Cardiac muscle cell (in vitro differentiated cells and primary cell): ENCODE measurements around the gene EHD4. TPM values are rescaled to one million over a fixed set of nuclear protein-coding genes. Genes with fewer than 3 reads are reported as not detected.

Experiments used
- DNase-seq, 2 donors: peaks; one replicate each; pipeline versions ENCODE4 v3.0.0 to v3.0.0-alpha.2; 2010 to 2017; ENCODE audit warnings: low read depth in 1 of 2, low spot score in 1 of 2
- H3K27ac ChIP-seq: fragments of 200-600 bp; sonication (generic); 2 replicates; pipeline ENCODE4 v1.5.1; 2016
- H3K27me3 ChIP-seq: fragments of 200-600 bp; sonication (generic); 2 replicates; pipeline ENCODE4 v1.6.0; 2016; ENCODE audit warnings: control low read depth
- H3K36me3 ChIP-seq: fragments of 200-600 bp; sonication (generic); 2 replicates; pipeline ENCODE4 v1.5.1; 2016; ENCODE audit warnings: control low read depth
- H3K4me1 ChIP-seq: fragments of 200-600 bp; sonication (generic); 2 replicates; pipeline ENCODE4 v1.8.1; 2017; ENCODE audit warnings: low read depth, mild to moderate bottlenecking, mixed run types
- H3K4me3 ChIP-seq: fragments of 200-600 bp; sonication (generic); 2 replicates; pipeline ENCODE4 v1.5.1; 2016; ENCODE audit warnings: mild to moderate bottlenecking
- H3K9me3 ChIP-seq: fragments of 200-600 bp; sonication (generic); 2 replicates; pipeline ENCODE4 v1.5.1; 2017; ENCODE audit warnings: low read depth, mild to moderate bottlenecking, control low read depth
- CTCF ChIP-seq: IDR thresholded peaks from 2 replicates; pipeline ENCODE4 v1.5.1; 2012; ENCODE audit warnings: low read depth, mild to moderate bottlenecking, low read length
- polyA plus RNA-seq: library from polyadenylated mRNA; unstranded; fragments of >200 nt; fragmentation: Nextera tagmentation; extraction: Ambion mirVana; gene quantifications from 2 replicates; pipeline ENCODE4 v1.2.1, GENCODE V29; 2016
- total RNA-seq: library from RNA; depleted of rRNA; stranded (reverse); fragments of >200 nt; gene quantifications from 2 replicates; pipeline ENCODE4 v1.2.3, GENCODE V29; 2016

EHD4 gene
- total and polyA plus RNA-seq, 2 experiments from 2014 or later, result 47.4 to 56.4 TPM

GRCh38 chr15:41894251-41894790 is 78.0 kb downstream of the EHD4 start:
- no peaks in the 10 kb centered on the region for H3K27me3 ChIP-seq

GRCh38 chr15:41893422-41894250 is 78.7 kb downstream of the EHD4 start, which contains the start of gene SPTBN5:
Gene SPTBN5 (minus strand): TSS chr15:41894053. CDS start chr15:41893497, 556 bp downstream.
- Histone ChIP-seq H3K27me3 (no peaks in the 10 kb centered on the region), H3K4me3 (no peak within 1 kb of the TSS), H3K4me1 (no peaks in the 10 kb centered on the region), H3K27ac (no peak within 1 kb of the TSS), H3K36me3 (no peaks in the 10 kb centered on the region), H3K9me3 (no peaks in the 10 kb centered on the region)
- no peak for TF ChIP-seq CTCF
- DNase-seq, result no peak

More at GRCh38 chr15:41894251-41894790, 78.0 kb downstream of the EHD4 start:
- Histone ChIP-seq H3K4me1 (no peaks in the 10 kb centered on the region), H3K9me3 (no peaks in the 10 kb centered on the region), H3K27ac (no peak overlapping the region), H3K36me3 (peaks cover 2% of the 10 kb centered on the region), H3K4me3 (no peak overlapping the region)
- no peak for TF ChIP-seq CTCF
- DNase-seq, result no peak

GRCh38 chr15:41892621-41893421 is 79.5 kb downstream of the EHD4 start:
- no peak for TF ChIP-seq CTCF
- Histone ChIP-seq H3K36me3 (no peaks in the 10 kb centered on the region), H3K9me3 (no peaks in the 10 kb centered on the region), H3K27ac (no peak overlapping the region), H3K27me3 (no peaks in the 10 kb centered on the region), H3K4me1 (no peaks in the 10 kb centered on the region), H3K4me3 (no peak overlapping the region)
- DNase-seq, result no peak

- Histone ChIP-seq H3K36me3 (no peaks in the 10 kb centered on the region), H3K4me1 (no peaks in the 10 kb centered on the region), H3K27me3 (no peaks in the 10 kb centered on the region), H3K9me3 (no peaks in the 10 kb centered on the region), H3K27ac (no peak overlapping the region), H3K4me3 (no peak overlapping the region)
- no peak for DNase-seq
- TF ChIP-seq CTCF, result no peak
These were observed 80.4 kb downstream of the EHD4 start for GRCh38 chr15:41891946-41892345.

- H3K4me1 ChIP-seq, result no peaks in the 10 kb centered on the region
- H3K27me3 ChIP-seq, result no peaks in the 10 kb centered on the region
- no peak for DNase-seq
- no peak overlapping the region for H3K27ac ChIP-seq
- H3K4me3 ChIP-seq, result no peak overlapping the region
- H3K9me3 ChIP-seq, result no peaks in the 10 kb centered on the region
- no peak for TF ChIP-seq CTCF
- H3K36me3 ChIP-seq, result no peaks in the 10 kb centered on the region
These were observed 81.1 kb downstream of the EHD4 start for GRCh38 chr15:41891226-41891625.
